NCI-H2171 (cell line): ENCODE results near the gene LRRC47.

ENCODE experiments used
- DNase-seq: peaks from one replicate; lab custom pipeline; 2025; lab: John Stamatoyannopoulos, UW

The LRRC47 gene

GRCh38 chr1:3786468-3787348 lies 9.6 kb downstream of the LRRC47 start:
- DNase-seq, result no peak

GRCh38 chr1:3785456-3786157 lies 10.7 kb downstream of the LRRC47 start:
- DNase-seq, result no peak

- DNase-seq, result no peak
Measured at GRCh38 chr1:3785045-3785444, 11.3 kb downstream of the LRRC47 start.

GRCh38 chr1:3783651-3784474 lies 12.4 kb downstream of the LRRC47 start:
- DNase-seq, result no peak

GRCh38 chr1:3780901-3781300 lies 15.4 kb downstream of the LRRC47 start:
- DNase-seq, result no peak

GRCh38 chr1:3779912-3780416 lies 16.3 kb downstream of the LRRC47 start:
- DNase-seq, result no peak

GRCh38 chr1:3779265-3779911 lies 16.9 kb downstream of the LRRC47 start:
- DNase-seq, result peak; percentile 8

- DNase-seq, result peak; percentile 28
Measured at GRCh38 chr1:3778590-3779264, 17.6 kb downstream of the LRRC47 start.

GRCh38 chr1:3777647-3778589 lies 18.4 kb downstream of the LRRC47 start:
- DNase-seq, result no peak

- DNase-seq, result peak; percentile 32
Measured at GRCh38 chr1:3777078-3777547, 19.2 kb downstream of the LRRC47 start.

- no peak for DNase-seq
Measured at GRCh38 chr1:3776231-3776961, 19.9 kb downstream of the LRRC47 start.

GRCh38 chr1:3775490-3776230 lies 20.6 kb downstream of the LRRC47 start:
- peak; percentile 52 for DNase-seq

- DNase-seq, result no peak
Measured at GRCh38 chr1:3774946-3775489, 21.3 kb downstream of the LRRC47 start.

- DNase-seq, result no peak
Measured at GRCh38 chr1:3774276-3774945, 21.9 kb downstream of the LRRC47 start.

GRCh38 chr1:3773572-3774275 lies 22.6 kb downstream of the LRRC47 start:
- no peak for DNase-seq

- DNase-seq, result no peak
Measured at GRCh38 chr1:3772715-3773571, 23.4 kb downstream of the LRRC47 start, which contains the start of gene SMIM1. TSS of gene SMIM1 (plus strand) at chr1:3772749. CDS start at chr1:3775374, 2,625 bp downstream.
